ENCODE measurements around the gene ATP6V1E1. TPM values are rescaled to one million over a fixed set of nuclear protein-coding genes. Genes with fewer than 3 reads are reported as not detected.

The ATP6V1E1 gene
- total RNA-seq, 1 donor from 2014 or later = 73.9 TPM

DNA sequence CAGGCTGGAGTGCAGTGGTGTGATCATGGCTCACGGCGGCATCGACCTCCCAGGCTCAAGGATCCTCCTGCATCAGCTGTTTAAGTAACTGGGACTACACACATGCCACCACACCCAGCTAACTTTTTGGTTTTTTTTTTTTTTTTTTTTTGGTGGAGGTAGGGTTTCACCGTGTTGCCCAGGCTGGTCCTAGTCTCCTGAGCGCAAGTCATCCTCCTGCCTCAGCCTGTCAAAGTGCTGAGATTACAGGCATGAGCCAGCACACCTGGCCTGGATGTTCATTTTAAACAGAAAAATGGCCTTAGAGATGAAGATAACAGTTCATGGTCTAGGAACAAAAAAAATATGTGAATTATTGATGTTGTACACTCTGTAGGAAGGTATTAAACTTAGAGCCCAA lies 78.9 kb downstream of the ATP6V1E1 start:
- DNase-seq (no peak), ATAC-seq (ENCODE audit: low read depth) (no peak)
- no peak overlapping the region for H3K27ac Mint-ChIP-seq
- H3K4me1 Mint-ChIP-seq = no peaks in the 10 kb centered on the region
- no peaks in the 10 kb centered on the region for H3K36me3 Mint-ChIP-seq (ENCODE audit: low read depth)
- H3K9me3 Mint-ChIP-seq = no peaks in the 10 kb centered on the region
- POLR2A ChIA-PET = no interaction called here
- no peak overlapping the region for H3K4me3 Mint-ChIP-seq
- H3K27me3 Mint-ChIP-seq = no peaks in the 10 kb centered on the region
- TF ChIP-seq, protein P1, sequence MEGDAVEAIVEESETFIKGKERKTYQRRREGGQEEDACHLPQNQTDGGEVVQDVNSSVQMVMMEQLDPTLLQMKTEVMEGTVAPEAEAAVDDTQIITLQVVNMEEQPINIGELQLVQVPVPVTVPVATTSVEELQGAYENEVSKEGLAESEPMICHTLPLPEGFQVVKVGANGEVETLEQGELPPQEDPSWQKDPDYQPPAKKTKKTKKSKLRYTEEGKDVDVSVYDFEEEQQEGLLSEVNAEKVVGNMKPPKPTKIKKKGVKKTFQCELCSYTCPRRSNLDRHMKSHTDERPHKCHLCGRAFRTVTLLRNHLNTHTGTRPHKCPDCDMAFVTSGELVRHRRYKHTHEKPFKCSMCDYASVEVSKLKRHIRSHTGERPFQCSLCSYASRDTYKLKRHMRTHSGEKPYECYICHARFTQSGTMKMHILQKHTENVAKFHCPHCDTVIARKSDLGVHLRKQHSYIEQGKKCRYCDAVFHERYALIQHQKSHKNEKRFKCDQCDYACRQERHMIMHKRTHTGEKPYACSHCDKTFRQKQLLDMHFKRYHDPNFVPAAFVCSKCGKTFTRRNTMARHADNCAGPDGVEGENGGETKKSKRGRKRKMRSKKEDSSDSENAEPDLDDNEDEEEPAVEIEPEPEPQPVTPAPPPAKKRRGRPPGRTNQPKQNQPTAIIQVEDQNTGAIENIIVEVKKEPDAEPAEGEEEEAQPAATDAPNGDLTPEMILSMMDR (IDR thresholded peaks at IDR 0.05) = no peak
- intact Hi-C loops (cut with micrococcal nuclease) = loop anchor here (10.0 kb wide), 1 partner anchor 285 kb away; no protein-coding TSS in a partner anchor
- CTCF ChIA-PET = no interaction called here

DNA sequence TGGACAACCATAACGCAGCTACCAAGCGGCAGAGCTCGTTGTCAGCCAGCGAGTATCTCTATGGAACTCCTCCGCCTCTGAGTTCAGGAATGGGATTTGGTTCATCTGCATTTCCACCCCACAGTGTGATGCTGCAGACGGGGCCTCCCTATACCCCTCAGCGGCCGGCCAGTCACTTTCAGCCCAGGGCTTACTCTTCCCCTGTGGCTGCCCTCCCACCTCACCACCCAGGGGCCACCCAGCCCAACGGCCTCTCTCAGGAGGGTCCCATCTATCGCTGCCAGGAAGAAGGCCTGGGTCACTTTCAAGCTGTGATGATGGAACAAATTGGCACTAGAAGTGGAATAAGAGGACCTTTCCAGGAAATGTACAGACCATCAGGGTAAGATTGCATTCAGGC lies 79.4 kb downstream of the ATP6V1E1 start:
- DNase-seq (no peak), ATAC-seq (ENCODE audit: low read depth) (no peak)
- Mint-ChIP-seq H3K27ac (no peak overlapping the region), H3K9me3 (no peaks in the 10 kb centered on the region), H3K4me1 (no peaks in the 10 kb centered on the region), H3K36me3 (ENCODE audit: low read depth) (no peaks in the 10 kb centered on the region), H3K27me3 (no peaks in the 10 kb centered on the region), H3K4me3 (no peak overlapping the region)
- intact Hi-C loops (cut with micrococcal nuclease) = no loop called here
- ChIA-PET POLR2A (no interaction called here), CTCF (no interaction called here)
- TF ChIP-seq, protein P1 (IDR thresholded peaks at IDR 0.05) = no peak

DNA sequence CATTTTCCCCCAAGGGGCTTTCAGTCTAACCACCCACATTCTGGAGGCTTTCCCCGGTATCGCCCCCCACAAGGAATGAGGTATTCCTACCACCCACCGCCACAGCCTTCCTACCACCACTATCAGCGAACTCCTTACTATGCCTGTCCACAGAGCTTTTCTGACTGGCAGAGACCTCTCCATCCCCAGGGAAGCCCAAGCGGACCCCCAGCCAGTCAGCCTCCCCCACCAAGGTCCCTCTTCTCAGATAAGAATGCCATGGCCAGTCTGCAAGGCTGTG lies 79.9 kb downstream of the ATP6V1E1 start:
- Mint-ChIP-seq H3K27me3 (no peaks in the 10 kb centered on the region), H3K4me3 (no peak overlapping the region), H3K4me1 (no peaks in the 10 kb centered on the region), H3K36me3 (ENCODE audit: low read depth) (no peaks in the 10 kb centered on the region), H3K9me3 (no peaks in the 10 kb centered on the region), H3K27ac (no peak overlapping the region)
- no peak for ATAC-seq (ENCODE audit: low read depth)
- DNase-seq = no peak
- intact Hi-C loops (cut with micrococcal nuclease) = no loop called here
- POLR2A ChIA-PET = no interaction called here
- CTCF ChIA-PET = no interaction called here
- TF ChIP-seq, protein P1 (IDR thresholded peaks at IDR 0.05) = no peak

DNA sequence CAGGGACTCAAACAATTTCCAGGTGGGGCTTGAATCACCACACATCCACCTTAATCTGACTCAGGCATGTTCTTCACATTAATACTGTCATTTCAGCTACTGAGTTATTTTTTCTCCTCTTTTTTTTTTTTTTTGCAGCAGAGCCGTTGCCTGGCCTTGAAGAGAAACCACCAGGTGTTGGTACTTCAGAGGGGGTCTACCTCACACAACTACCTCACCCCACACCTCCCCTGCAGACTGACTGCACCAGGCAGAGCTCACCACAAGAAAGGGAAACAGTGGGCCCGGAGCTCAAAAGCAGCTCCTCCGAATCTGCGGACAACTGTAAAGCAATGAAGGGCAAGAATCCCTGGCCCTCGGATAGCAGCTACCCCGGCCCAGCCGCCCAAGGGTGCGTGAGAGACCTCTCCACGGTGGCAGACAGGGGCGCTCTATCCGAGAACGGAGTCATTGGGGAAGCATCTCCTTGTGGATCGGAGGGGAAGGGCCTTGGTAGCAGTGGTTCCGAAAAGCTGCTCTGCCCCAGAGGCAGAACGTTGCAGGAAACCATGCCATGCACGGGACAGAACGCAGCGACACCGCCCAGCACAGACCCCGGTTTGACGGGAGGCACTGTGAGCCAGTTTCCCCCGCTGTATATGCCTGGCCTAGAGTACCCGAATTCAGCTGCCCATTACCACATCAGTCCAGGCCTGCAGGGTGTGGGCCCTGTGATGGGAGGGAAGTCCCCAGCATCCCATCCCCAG lies 80.4 kb downstream of the ATP6V1E1 start:
- H3K36me3 Mint-ChIP-seq (ENCODE audit: low read depth) = no peaks in the 10 kb centered on the region
- H3K4me3 Mint-ChIP-seq = no peak overlapping the region
- ATAC-seq (ENCODE audit: low read depth) (no peak), DNase-seq (no peak)
- intact Hi-C loops (cut with micrococcal nuclease) = no loop called here
- no peaks in the 10 kb centered on the region for H3K9me3 Mint-ChIP-seq
- POLR2A ChIA-PET = no interaction called here
- no peak overlapping the region for H3K27ac Mint-ChIP-seq
- CTCF ChIA-PET = no interaction called here
- H3K4me1 Mint-ChIP-seq = no peaks in the 10 kb centered on the region
- TF ChIP-seq, protein P1 (IDR thresholded peaks at IDR 0.05) = no peak
- no peaks in the 10 kb centered on the region for H3K27me3 Mint-ChIP-seq

DNA sequence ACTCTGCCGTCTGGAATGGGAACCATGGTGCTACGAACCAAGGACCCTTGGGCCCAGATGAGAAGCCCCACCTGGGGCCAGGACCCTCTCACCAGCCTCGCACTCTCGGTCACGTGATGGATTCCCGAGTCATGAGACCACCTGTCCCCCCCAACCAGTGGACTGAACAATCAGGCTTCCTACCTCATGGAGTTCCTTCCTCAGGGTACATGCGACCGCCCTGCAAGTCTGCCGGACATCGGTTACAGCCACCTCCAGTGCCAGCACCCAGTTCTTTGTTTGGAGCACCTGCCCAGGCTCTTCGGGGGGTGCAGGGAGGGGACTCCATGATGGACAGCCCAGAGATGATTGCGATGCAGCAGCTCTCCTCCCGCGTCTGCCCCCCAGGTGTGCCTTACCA lies 86.1 kb downstream of the ATP6V1E1 start:
- no peak for DNase-seq
- H3K4me3 Mint-ChIP-seq = no peak overlapping the region
- TF ChIP-seq, protein P1 (IDR thresholded peaks at IDR 0.05) = no peak
- no peak overlapping the region for H3K27ac Mint-ChIP-seq
- ChIA-PET POLR2A (no interaction called here), CTCF (no interaction called here)
- H3K36me3 Mint-ChIP-seq (ENCODE audit: low read depth) = no peaks in the 10 kb centered on the region
- ATAC-seq (ENCODE audit: low read depth) = no peak
- intact Hi-C loops (cut with micrococcal nuclease) = no loop called here
- no peaks in the 10 kb centered on the region for H3K4me1 Mint-ChIP-seq
- H3K9me3 Mint-ChIP-seq = no peaks in the 10 kb centered on the region
- no peaks in the 10 kb centered on the region for H3K27me3 Mint-ChIP-seq

Other genes starting within 250 kb of the ATP6V1E1 start
- 0.15 and 0.27 TPM in 2 replicates for gene SLC25A18, start 65.3 kb downstream of the ATP6V1E1 start, total RNA-seq
- 30.1 and 38.7 TPM in 2 replicates for gene BCL2L13, start 10.0 kb upstream of the ATP6V1E1 start, total RNA-seq
- gene BID, start 145.7 kb upstream of the ATP6V1E1 start, total RNA-seq = 78.9 and 81.4 TPM in 2 replicates

Data from activated B cell treated with CpG ODN at 0.5 μM for 24 hours (primary cell).